IPS DF 6.9 (cell line): ENCODE data around the gene DESI2.
"Not testable (repeated sequence)": the region's sequence is repeated elsewhere in the genome, so short reads cannot be mapped to it uniquely, and the experiment has no call there.

Experiments
- DNase-seq: peaks from one replicate; pipeline ENCODE4 v3.0.0-alpha.2; 2013; ENCODE audit warnings: low read depth, low spot score
- H3K27ac ChIP-seq: one replicate; pipeline ENCODE4 v1.5.1; 2013; ENCODE audit warnings: low read length, control low read depth
- H3K27me3 ChIP-seq: 2 replicates; pipeline ENCODE4 v1.6.1; 2013; ENCODE audit warnings: mild to moderate bottlenecking, low read length; ENCODE audit not compliant: control insufficient read depth, insufficient read depth
- H3K36me3 ChIP-seq: 2 replicates; pipeline ENCODE4 v1.6.1; 2013; ENCODE audit warnings: low read length; ENCODE audit not compliant: control insufficient read depth, insufficient read depth
- H3K4me1 ChIP-seq: 2 replicates; pipeline ENCODE4 v1.6.1; 2013; ENCODE audit warnings: low read length; ENCODE audit not compliant: control insufficient read depth, insufficient read depth
- H3K4me3 ChIP-seq: 2 replicates; pipeline ENCODE4 v1.5.1; 2013; ENCODE audit warnings: mild to moderate bottlenecking, low read length
- H3K9me3 ChIP-seq: 2 replicates; pipeline ENCODE4 v1.6.1; 2013; ENCODE audit warnings: low read length, inconsistent platforms; ENCODE audit not compliant: control insufficient read depth, insufficient read depth
- WGBS: extraction: QIAGEN DNeasy Blood & Tissue Kit; methylation state at CpG from one replicate; pipeline ENCODE4 v1.1.7; 2013; ENCODE audit warnings: mixed read lengths, missing lambda C conversion rate; ENCODE audit not compliant: insufficient read length, insufficient coverage; 5-methylcytosine and 5-hydroxymethylcytosine counted together

Gene DESI2

DNA sequence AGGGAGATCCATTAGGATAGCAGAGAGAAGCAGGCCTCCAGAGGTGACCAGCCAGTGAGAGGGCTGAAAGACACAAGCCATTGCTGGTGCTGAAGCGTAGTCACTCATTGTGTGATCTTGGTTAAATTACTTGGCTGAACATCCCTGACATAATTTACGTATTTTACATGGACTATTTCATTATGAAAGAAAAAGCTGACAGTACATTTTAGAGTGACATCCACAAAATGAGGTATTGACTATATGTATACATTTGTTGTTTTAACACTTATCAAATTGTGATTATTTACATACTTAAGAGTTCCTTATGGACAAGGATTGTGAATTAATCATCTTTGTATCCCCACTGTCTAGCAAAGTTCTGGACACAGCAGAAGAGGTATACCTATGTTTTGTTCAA, 14.9 kb downstream of the DESI2 start:
- no peak overlapping the region for H3K4me3 ChIP-seq
- no peaks in the 10 kb centered on the region for H3K4me1 ChIP-seq
- no peaks in the 10 kb centered on the region for H3K27me3 ChIP-seq
- no CpG with 5 or more reads among the region's 2 CpGs for WGBS
- DNase-seq: no peak
- no peaks in the 10 kb centered on the region for H3K36me3 ChIP-seq
- no peak overlapping the region for H3K27ac ChIP-seq
- no peaks in the 10 kb centered on the region for H3K9me3 ChIP-seq

DNA sequence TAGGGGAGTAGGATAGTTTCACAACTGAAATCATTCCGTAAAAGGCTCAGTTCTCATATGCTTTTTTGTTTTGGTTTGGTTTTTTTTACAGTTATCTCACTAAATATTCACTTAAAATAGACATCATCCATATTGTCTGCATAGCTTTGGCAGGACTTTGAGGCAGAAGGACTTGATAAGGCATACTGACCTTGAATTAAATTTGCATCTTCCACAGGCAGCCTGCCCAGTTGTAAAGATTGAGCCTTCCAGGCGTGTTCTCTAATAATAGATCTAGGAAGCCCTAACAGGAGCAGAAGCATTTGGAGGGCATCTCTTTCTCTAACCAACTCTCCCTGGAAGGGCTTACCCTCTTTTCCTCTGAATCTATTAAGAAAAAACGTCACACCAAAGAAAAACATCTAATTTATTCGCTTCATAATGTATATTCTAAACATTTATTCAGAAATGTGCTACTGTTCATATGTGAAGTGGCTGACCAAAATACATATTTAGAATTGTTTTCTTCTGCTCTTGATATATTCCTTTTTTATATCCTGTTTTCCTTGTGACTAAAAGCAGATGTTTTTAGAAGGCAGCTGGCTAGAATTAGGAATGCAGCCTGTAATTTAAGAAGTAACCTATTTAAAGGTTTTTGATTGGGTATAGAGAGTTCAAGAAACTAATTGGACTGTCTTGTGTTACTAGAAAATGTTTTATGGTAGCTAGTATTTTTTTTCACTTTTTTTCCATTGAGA, 20.2 kb downstream of the DESI2 start:
- H3K4me3 ChIP-seq: no peak overlapping the region
- no peaks in the 10 kb centered on the region for H3K36me3 ChIP-seq
- DNase-seq: no peak
- H3K4me1 ChIP-seq: no peaks in the 10 kb centered on the region
- no peaks in the 10 kb centered on the region for H3K27me3 ChIP-seq
- no peaks in the 10 kb centered on the region for H3K9me3 ChIP-seq
- no CpG with 5 or more reads among the region's 4 CpGs for WGBS
- no peak overlapping the region for H3K27ac ChIP-seq

DNA sequence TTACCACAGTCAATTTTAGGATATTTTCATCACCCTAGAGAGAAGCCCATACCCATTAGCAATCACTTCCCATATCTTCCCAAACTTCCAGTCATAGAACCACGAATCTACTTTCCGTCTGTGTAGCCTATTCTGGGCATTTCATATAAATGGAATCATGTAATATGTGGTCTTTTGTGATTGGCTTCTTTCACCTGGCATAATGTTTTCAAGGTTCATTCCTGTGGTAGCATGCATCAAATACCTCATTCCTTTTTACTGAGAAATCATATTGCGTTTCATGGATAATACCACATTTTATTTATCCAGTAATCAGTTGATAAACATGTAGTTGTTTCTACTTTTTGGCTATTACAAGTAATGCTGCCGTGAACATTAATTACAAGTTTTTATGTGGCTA, 21.5 kb downstream of the DESI2 start:
- no peak for DNase-seq
- no CpG with 5 or more reads among the region's 4 CpGs for WGBS
- Histone ChIP-seq H3K9me3 (no peaks in the 10 kb centered on the region), H3K4me1 (no peaks in the 10 kb centered on the region), H3K27me3 (no peaks in the 10 kb centered on the region), H3K27ac (no peak overlapping the region), H3K36me3 (no peaks in the 10 kb centered on the region), H3K4me3 (no peak overlapping the region)

DNA sequence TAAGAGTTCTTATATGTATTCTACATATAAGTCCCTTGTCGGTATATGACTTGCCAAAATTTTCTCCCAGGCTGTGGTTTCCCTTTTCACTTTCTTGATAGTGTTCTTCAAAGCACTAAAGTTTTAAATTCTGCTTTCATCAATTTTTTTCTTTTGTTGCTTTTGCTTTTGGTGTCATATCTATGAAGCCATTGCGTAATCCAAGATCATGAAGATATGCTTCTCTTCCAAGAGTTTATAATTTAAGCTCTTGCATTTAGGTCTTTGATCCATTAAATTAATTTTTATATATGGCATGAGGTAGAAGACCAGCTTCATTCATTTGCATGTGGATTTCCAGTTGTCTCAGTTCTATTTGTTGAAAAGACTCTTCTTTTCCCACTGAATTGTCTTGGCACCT, 22.2 kb downstream of the DESI2 start:
- H3K4me3 ChIP-seq: no peak overlapping the region
- no peaks in the 10 kb centered on the region for H3K27me3 ChIP-seq
- no peak for DNase-seq
- H3K27ac ChIP-seq: no peak overlapping the region
- no CpG with 5 or more reads among the region's 2 CpGs for WGBS
- H3K4me1 ChIP-seq: no peaks in the 10 kb centered on the region
- no peaks in the 10 kb centered on the region for H3K36me3 ChIP-seq
- no peaks in the 10 kb centered on the region for H3K9me3 ChIP-seq

DNA sequence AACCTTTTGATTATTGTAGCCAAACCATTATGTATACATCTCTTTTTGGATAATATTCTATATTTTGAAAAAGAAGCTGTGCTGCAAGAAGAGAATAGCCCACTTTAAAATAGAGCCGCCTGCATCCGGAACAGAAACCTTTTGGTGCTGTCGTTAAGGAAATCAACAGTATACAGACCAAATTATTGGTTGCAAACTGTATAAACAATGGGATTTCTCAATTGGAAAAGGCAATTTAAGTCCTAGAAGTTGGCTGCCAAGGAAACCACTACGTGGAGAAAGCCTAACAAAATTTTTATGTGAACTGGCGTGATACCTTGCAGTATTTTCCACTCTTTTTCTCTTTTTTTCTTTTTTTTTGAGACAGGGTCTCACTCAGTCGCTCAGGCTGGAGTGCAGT, 25.8 kb downstream of the DESI2 start:
- DNase-seq: no peak
- Histone ChIP-seq H3K27me3 (no peaks in the 10 kb centered on the region), H3K27ac (no peak overlapping the region), H3K9me3 (no peaks in the 10 kb centered on the region), H3K36me3 (no peaks in the 10 kb centered on the region), H3K4me3 (no peak overlapping the region), H3K4me1 (no peaks in the 10 kb centered on the region)
- WGBS: no CpG with 5 or more reads among the region's 6 CpGs

DNA sequence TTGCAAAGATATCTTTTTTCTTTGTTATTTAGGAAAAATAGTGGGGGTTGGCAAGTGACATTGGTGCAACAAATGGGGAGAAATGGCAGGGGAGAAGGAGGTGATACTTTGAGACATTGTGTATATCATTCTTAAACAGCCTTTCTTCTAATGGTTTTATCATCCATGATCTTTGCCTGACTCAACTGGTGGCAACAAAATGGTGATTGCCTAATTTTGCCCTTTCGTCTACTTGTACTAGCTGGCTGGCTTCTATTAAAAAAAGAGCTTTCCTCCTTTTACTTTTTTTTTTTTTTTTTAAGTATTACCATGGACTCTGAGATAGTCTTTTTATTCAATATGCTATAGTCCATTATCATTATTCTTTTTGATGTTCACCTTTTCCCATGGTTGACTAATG, 27.7 kb downstream of the DESI2 start:
- Histone ChIP-seq H3K27me3 (no peaks in the 10 kb centered on the region), H3K4me3 (no peak overlapping the region), H3K36me3 (no peaks in the 10 kb centered on the region), H3K4me1 (no peaks in the 10 kb centered on the region), H3K27ac (no peak overlapping the region), H3K9me3 (no peaks in the 10 kb centered on the region)
- no CpG with 5 or more reads among the region's 1 CpG for WGBS
- DNase-seq: no peak

DNA sequence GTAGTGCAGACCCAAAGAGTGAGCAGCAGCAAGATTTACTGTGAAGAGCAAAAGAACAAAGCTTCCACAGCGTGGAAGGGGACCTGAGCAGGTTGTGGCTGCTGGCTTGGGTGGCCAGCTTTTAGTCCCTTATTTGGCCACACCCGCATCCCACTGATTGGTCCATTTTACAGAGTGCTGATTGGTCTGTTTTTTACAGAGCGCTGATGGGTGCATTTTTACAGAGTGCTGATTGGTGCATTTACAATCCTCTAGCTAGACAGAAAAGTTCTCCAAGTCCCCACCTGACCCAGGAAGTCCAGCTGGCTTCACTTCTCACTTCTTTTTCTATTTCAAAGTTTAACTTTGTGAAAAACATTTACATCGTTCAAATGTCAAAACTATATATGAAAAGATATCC, 29.2 kb downstream of the DESI2 start:
- H3K36me3 ChIP-seq, H3K27me3 ChIP-seq: not testable (repeated sequence)
- WGBS: no CpG with 5 or more reads among the region's 4 CpGs

DNA sequence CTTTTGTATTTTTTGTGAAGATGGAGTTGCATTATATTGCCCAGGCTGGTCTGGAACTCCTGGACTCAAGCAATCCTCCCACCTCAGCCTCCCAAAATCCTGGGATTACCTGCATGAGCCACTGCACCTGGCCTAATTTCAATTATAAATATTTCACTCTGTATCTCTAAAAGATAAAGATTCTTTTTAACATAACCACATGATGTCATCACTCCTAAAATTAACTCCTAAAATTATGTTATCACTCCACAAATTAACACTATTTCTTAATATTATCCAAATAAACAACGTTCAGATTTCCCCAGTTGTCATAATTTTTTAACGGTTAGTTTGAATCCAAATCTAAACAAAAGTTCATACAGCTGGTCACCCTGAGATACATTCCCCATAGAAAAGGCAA, 43.0 kb downstream of the DESI2 start:
- WGBS: 100% methylated on average over 2 of the region's 2 CpGs

More for the DNA sequence above, 29.2 kb downstream of the DESI2 start:
- not testable (repeated sequence) for H3K27ac ChIP-seq, DNase-seq, H3K9me3 ChIP-seq, H3K4me1 ChIP-seq, H3K4me3 ChIP-seq

DNA sequence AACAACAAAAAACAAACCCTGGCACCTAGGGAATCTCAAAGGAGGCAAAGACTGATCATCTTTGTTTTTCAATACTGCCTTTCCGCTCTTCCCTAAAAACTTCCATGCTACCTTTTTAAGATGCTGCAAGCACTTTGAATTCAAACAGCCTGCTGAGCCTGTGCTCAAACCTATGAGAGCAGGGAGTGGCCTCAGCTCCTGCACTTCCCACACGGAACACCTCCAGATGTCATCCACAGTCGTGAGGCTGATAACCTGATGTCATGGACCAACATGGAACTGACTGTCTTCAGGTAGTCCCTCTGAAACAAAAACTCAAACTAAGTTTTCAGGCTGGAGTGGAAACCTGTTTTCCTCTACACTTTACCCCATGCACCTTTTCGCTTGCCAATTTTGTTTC, 46.8 kb downstream of the DESI2 start:
- WGBS: no CpG with 5 or more reads among the region's 4 CpGs
- Histone ChIP-seq H3K4me3 (no peak overlapping the region), H3K27ac (no peak overlapping the region), H3K9me3 (peaks cover 1% of the 10 kb centered on the region; the same call in 1 of the 2 replicates), H3K4me1 (no peaks in the 10 kb centered on the region), H3K27me3 (no peaks in the 10 kb centered on the region), H3K36me3 (peaks cover 13% of the 10 kb centered on the region)
- DNase-seq: no peak

More for the DNA sequence above, 43.0 kb downstream of the DESI2 start:
- DNase-seq: no peak
- H3K27me3 ChIP-seq: no peaks in the 10 kb centered on the region
- H3K27ac ChIP-seq: no peak overlapping the region
- peaks cover 1% of the 10 kb centered on the region; the same call in 1 of the 2 replicates for H3K9me3 ChIP-seq
- no peak overlapping the region for H3K4me3 ChIP-seq
- H3K4me1 ChIP-seq: no peaks in the 10 kb centered on the region
- peaks cover 16% of the 10 kb centered on the region for H3K36me3 ChIP-seq

DNA sequence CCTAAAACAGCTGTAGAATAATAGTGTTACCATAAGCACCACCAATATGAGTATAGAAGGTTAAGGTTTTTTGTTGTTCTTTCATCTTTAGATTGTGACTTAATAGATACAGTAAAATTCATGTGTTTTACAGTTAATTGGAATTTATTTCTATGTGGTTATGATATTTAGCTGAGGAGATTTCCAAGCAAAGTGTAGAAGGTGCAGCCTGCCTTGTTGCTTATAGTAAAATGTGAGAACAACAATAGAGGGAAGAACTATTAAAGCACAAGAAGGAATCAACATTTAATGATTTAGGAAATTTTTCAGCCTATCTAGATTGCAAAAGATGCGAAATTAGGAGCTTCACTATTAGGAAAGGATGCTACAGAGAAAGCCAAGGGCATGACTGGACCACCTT, 47.9 kb downstream of the DESI2 start:
- DNase-seq: no peak
- no CpG with 5 or more reads among the region's 1 CpG for WGBS
- H3K9me3 ChIP-seq: peaks cover 1% of the 10 kb centered on the region; the same call in 1 of the 2 replicates
- H3K36me3 ChIP-seq: peaks cover 16% of the 10 kb centered on the region
- H3K27ac ChIP-seq: no peak overlapping the region
- no peaks in the 10 kb centered on the region for H3K4me1 ChIP-seq
- H3K27me3 ChIP-seq: no peaks in the 10 kb centered on the region
- no peak overlapping the region for H3K4me3 ChIP-seq

DNA sequence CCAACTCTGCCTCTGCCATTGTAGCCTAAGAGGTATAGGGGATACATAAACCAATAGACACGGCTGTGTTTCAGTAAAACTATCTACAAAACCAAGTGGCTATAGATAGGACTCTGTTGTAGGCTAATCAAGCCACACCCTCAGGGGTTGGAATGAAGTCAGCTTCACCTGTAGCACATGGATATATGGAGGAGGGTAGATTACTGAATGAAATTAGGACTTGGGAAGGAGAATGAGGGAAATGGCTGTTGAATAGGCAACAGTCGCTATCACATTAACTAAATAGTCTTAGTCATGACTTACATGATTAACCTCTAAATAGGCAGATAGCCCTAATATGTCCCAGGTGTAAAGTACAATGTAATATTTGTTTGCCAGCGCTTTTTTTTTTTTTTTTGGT, 49.7 kb downstream of the DESI2 start:
- no peak for DNase-seq
- Histone ChIP-seq H3K4me1 (no peaks in the 10 kb centered on the region), H3K27ac (no peak overlapping the region), H3K4me3 (no peak overlapping the region), H3K36me3 (peaks cover 12% of the 10 kb centered on the region), H3K27me3 (no peaks in the 10 kb centered on the region), H3K9me3 (peaks cover 1% of the 10 kb centered on the region; the same call in 1 of the 2 replicates)
- WGBS: no CpG with 5 or more reads among the region's 3 CpGs
